Naive thymus-derived CD4-positive, alpha-beta T cell (primary cell): ENCODE results near the gene RRM2. TPM values are rescaled to one million over a fixed set of nuclear protein-coding genes. Genes with fewer than 3 reads are reported as not detected.

Experiments used
- ATAC-seq: fragments of 150-1000 bp; cut with Tn5 transposase; 2 replicates; pipeline ENCODE4 v1.10.0; 2021; ENCODE audit warnings: mild to moderate bottlenecking, moderate library complexity
- CTCF ChIA-PET: fragments of 350-600 bp; sonication (Branson Sonifier 250); formaldehyde crosslinking; loops from one replicate; lab custom pipeline; 2021; ENCODE audit warnings: antibody characterized with exemption; lab: Charles Lee
- POLR2A ChIA-PET: fragments of 350-600 bp; sonication (Branson Sonifier 250); formaldehyde crosslinking; loops from one replicate; lab custom pipeline; 2021; ENCODE audit warnings: antibody characterized with exemption, inconsistent platforms; lab: Charles Lee
- DNase-seq, 9 donors: peaks; one replicate each; pipeline versions ENCODE4 v3.0.0 to v3.0.0-alpha.2; 2020 to 2022; ENCODE audit warnings: mixed read lengths in 1 of 9
- H3K27ac ChIP-seq: one replicate; pipeline ENCODE4 v1.7.0; 2013; ENCODE audit warnings: mild to moderate bottlenecking, low read depth, low read length, moderate library complexity
- H3K27me3 ChIP-seq, 2 donors: one replicate each; pipeline ENCODE4 v1.7.0; 2013; ENCODE audit warnings: low read length in 2 of 2, mild to moderate bottlenecking in 2 of 2, moderate library complexity in 2 of 2; ENCODE audit not compliant: control insufficient read depth in 2 of 2, insufficient read depth in 2 of 2
- H3K36me3 ChIP-seq, 3 experiments: 1 replicate in 2 of 3; 2 replicates in 1 of 3; pipeline ENCODE4 v1.7.0; 2013; ENCODE audit warnings: low read length in 3 of 3, mild to moderate bottlenecking in 3 of 3, moderate library complexity in 1 of 3; ENCODE audit not compliant: insufficient read depth in 3 of 3, control insufficient read depth in 2 of 3
- H3K4me1 ChIP-seq, 2 donors: one replicate each; pipeline ENCODE4 v1.7.0; 2013; ENCODE audit warnings: low read length in 2 of 2, mild to moderate bottlenecking in 2 of 2, moderate library complexity in 1 of 2; ENCODE audit not compliant: control insufficient read depth in 2 of 2, insufficient read depth in 2 of 2
- H3K4me3 ChIP-seq: 2 replicates; pipeline ENCODE4 v1.7.0; 2013; ENCODE audit warnings: mild to moderate bottlenecking, low read length
- H3K9me3 ChIP-seq, 3 experiments: 1 replicate in 2 of 3; 2 replicates in 1 of 3; pipeline ENCODE4 v1.7.0; 2013; ENCODE audit warnings: low read length in 3 of 3; ENCODE audit not compliant: control insufficient read depth in 2 of 3
- H3K27ac Mint-ChIP-seq, 9 donors: one replicate each; pipeline ENCODE4 v1.8.0; 2020 to 2022; ENCODE audit warnings: mixed read lengths in 9 of 9, mild to moderate bottlenecking in 8 of 9, moderate library complexity in 5 of 9, inconsistent platforms in 2 of 9
- H3K27me3 Mint-ChIP-seq, 5 donors: one replicate each; pipeline ENCODE4 v1.8.0; 2021 to 2022; ENCODE audit warnings: mixed read lengths in 5 of 5, mild to moderate bottlenecking in 1 of 5
- H3K36me3 Mint-ChIP-seq, 5 donors: one replicate each; pipeline ENCODE4 v1.8.0; 2020 to 2022; ENCODE audit warnings: mixed read lengths in 5 of 5, mild to moderate bottlenecking in 3 of 5, inconsistent platforms in 1 of 5
- H3K4me1 Mint-ChIP-seq, 7 donors: one replicate each; pipeline ENCODE4 v1.8.0; 2020 to 2022; ENCODE audit warnings: mixed read lengths in 7 of 7, mild to moderate bottlenecking in 3 of 7, inconsistent platforms in 1 of 7
- H3K4me3 Mint-ChIP-seq, 10 donors: one replicate each; pipeline ENCODE4 v1.8.0; 2020 to 2022; ENCODE audit warnings: mild to moderate bottlenecking in 10 of 10, mixed read lengths in 10 of 10, moderate library complexity in 6 of 10, inconsistent platforms in 2 of 10
- H3K9me3 Mint-ChIP-seq, 11 donors: one replicate each; pipeline ENCODE4 v1.8.0; 2020 to 2022; ENCODE audit warnings: mixed read lengths in 11 of 11, mild to moderate bottlenecking in 4 of 11, inconsistent platforms in 1 of 11, moderate library complexity in 1 of 11
- intact Hi-C, 2 donors: fragments of 100-400 bp; cut with micrococcal nuclease; formaldehyde crosslinking; loops; one replicate each; pipeline ENCODE4 v1.15.1; 2023
- polyA plus RNA-seq, 2 donors: library from polyadenylated mRNA; unstranded; fragments of 300-500 nt; fragmentation: Illumina TruSeq; gene quantifications; one replicate each; pipeline ENCODE4 v1.2.3, GENCODE V29; 2021
- total RNA-seq, 6 experiments: library from RNA in 5 of 6; stranded (reverse) in 5 of 6; gene quantifications; 1 replicate in 5 of 6; 2 replicates in 1 of 6; pipeline ENCODE4 v1.2.3 and lab custom pipeline; 2021 to 2026

Gene RRM2
- total and polyA plus RNA-seq, 7 experiments from 2014 or later, result 0.13 to 330 (median 0.51) TPM; not detected in 2

- H3K27ac Mint-ChIP-seq, result no peak overlapping the region
- CTCF ChIA-PET, result interaction anchor here (1.3 kb wide), 1 partner anchor 357 kb away, joined by 4 read pairs; no protein-coding TSS in a partner anchor
- DNase-seq (no peak), ATAC-seq (no peak)
- peaks cover 9 to 23% (median 14%) of the 10 kb centered on the region in 7 donors for H3K4me1 Mint-ChIP-seq
- no peak overlapping the region for H3K27ac ChIP-seq
- H3K4me1 ChIP-seq, result peaks cover 9 to 11% of the 10 kb centered on the region in 2 donors
- H3K27me3 ChIP-seq, result peaks cover 0 to 13% of the 10 kb centered on the region in 2 donors
- H3K36me3 Mint-ChIP-seq, result peaks cover 0 to 4% (median 0%) of the 10 kb centered on the region in 5 donors
- no peak overlapping the region for H3K4me3 ChIP-seq
- H3K9me3 ChIP-seq, result no peaks in the 10 kb centered on the region
- no peaks in the 10 kb centered on the region for H3K36me3 ChIP-seq
- intact Hi-C loops, result no loop called here
- POLR2A ChIA-PET, result interaction anchor here (0.8 kb wide), 1 partner anchor 44 kb away, joined by 3 read pairs; no protein-coding TSS in a partner anchor
- no peak overlapping the region for H3K4me3 Mint-ChIP-seq
- no peaks in the 10 kb centered on the region for H3K9me3 Mint-ChIP-seq
- peaks cover 67 to 85% (median 79%) of the 10 kb centered on the region in 5 donors for H3K27me3 Mint-ChIP-seq
These were observed 44.5 kb upstream of the RRM2 start for GRCh38 chr2:10078001-10078400.

GRCh38 chr2:10078704-10079265, 43.8 kb upstream of the RRM2 start:
- no peaks in the 10 kb centered on the region for H3K9me3 Mint-ChIP-seq
- no peaks in the 10 kb centered on the region for H3K36me3 ChIP-seq
- peaks cover 0 to 13% of the 10 kb centered on the region in 2 donors for H3K27me3 ChIP-seq
- intact Hi-C loops, result no loop called here
- ChIA-PET CTCF (interaction anchor here (1.3 kb wide), 1 partner anchor 356 kb away, joined by 4 read pairs; no protein-coding TSS in a partner anchor), POLR2A (no interaction called here)
- H3K27me3 Mint-ChIP-seq, result peaks cover 75 to 85% (median 82%) of the 10 kb centered on the region in 5 donors
- H3K27ac Mint-ChIP-seq, result peak overlapping the region in 1 of 9 donors; percentile 51
- H3K4me3 Mint-ChIP-seq, result peak overlapping the region; percentile 78 to 96 (median 87)
- peaks cover 9 to 25% (median 14%) of the 10 kb centered on the region in 7 donors for H3K4me1 Mint-ChIP-seq
- ATAC-seq (no peak), DNase-seq (no peak)
- H3K27ac ChIP-seq, result no peak overlapping the region
- no peak overlapping the region for H3K4me3 ChIP-seq
- H3K9me3 ChIP-seq, result no peaks in the 10 kb centered on the region
- peaks cover 9 to 11% of the 10 kb centered on the region in 2 donors for H3K4me1 ChIP-seq
- peaks cover 0 to 4% (median 0%) of the 10 kb centered on the region in 5 donors for H3K36me3 Mint-ChIP-seq

- POLR2A ChIA-PET, result no interaction called here
- peak; percentile 50 for ATAC-seq
- peaks cover 0 to 4% (median 0%) of the 10 kb centered on the region in 5 donors for H3K36me3 Mint-ChIP-seq
These were observed 43.2 kb upstream of the RRM2 start for GRCh38 chr2:10079266-10079869.

GRCh38 chr2:10079870-10080535, 42.5 kb upstream of the RRM2 start, which contains the start of gene CYS1:
CYS1 (minus strand) TSS chr2:10080411; CDS start chr2:10080223, 188 bp downstream.
- ATAC-seq (peak; percentile 36), DNase-seq (peak in 1 of 9 donors; percentile 47)
- intact Hi-C loops, result loop anchor here in 1 of 2 donors (2.0 kb wide), 1 partner anchor 41 kb away; no protein-coding TSS in a partner anchor
- H3K36me3 ChIP-seq, result no peaks in the 10 kb centered on the region
- H3K4me3 ChIP-seq, result peak within 1 kb of the TSS; percentile 32
- POLR2A ChIA-PET, result no interaction called here
- peaks cover 9 to 11% of the 10 kb centered on the region in 2 donors for H3K4me1 ChIP-seq
- no peaks in the 10 kb centered on the region for H3K9me3 ChIP-seq
- Mint-ChIP-seq H3K4me1 (peaks cover 9 to 25% (median 14%) of the 10 kb centered on the region in 7 donors), H3K36me3 (peaks cover 0 to 4% (median 0%) of the 10 kb centered on the region in 5 donors), H3K4me3 (peak within 1 kb of the TSS; percentile 78 to 96 (median 87)), H3K9me3 (no peaks in the 10 kb centered on the region), H3K27ac (peak within 1 kb of the TSS in 5 of 9 donors; percentile 49 to 64 (median 51)), H3K27me3 (peaks cover 73 to 83% (median 79%) of the 10 kb centered on the region in 5 donors)
- peaks cover 0 to 13% of the 10 kb centered on the region in 2 donors for H3K27me3 ChIP-seq
- CTCF ChIA-PET, result no interaction called here
- no peak within 1 kb of the TSS for H3K27ac ChIP-seq

More at GRCh38 chr2:10079266-10079869, 43.2 kb upstream of the RRM2 start:
- Histone ChIP-seq H3K4me1 (peaks cover 9 to 11% of the 10 kb centered on the region in 2 donors), H3K27ac (no peak overlapping the region), H3K27me3 (peaks cover 0 to 13% of the 10 kb centered on the region in 2 donors), H3K36me3 (no peaks in the 10 kb centered on the region), H3K9me3 (no peaks in the 10 kb centered on the region), H3K4me3 (no peak overlapping the region)
- H3K4me1 Mint-ChIP-seq, result peaks cover 9 to 25% (median 14%) of the 10 kb centered on the region in 7 donors
- H3K4me3 Mint-ChIP-seq, result peak overlapping the region; percentile 78 to 96 (median 87)
- H3K9me3 Mint-ChIP-seq, result no peaks in the 10 kb centered on the region
- intact Hi-C loops, result no loop called here
- CTCF ChIA-PET, result interaction anchor here (1.3 kb wide), 1 partner anchor 356 kb away, joined by 4 read pairs; no protein-coding TSS in a partner anchor
- peak in 5 of 9 donors; percentile 18 to 37 (median 31) for DNase-seq
- H3K27ac Mint-ChIP-seq, result peak overlapping the region in 5 of 9 donors; percentile 49 to 64 (median 51)
- H3K27me3 Mint-ChIP-seq, result peaks cover 76 to 85% (median 82%) of the 10 kb centered on the region in 5 donors

- ChIA-PET CTCF (interaction anchor here (0.9 kb wide), 1 partner anchor 12 kb away, joined by 4 read pairs; no protein-coding TSS in a partner anchor), POLR2A (interaction anchor here (0.7 kb wide), 1 partner anchor 338 kb away, joined by 3 read pairs; no protein-coding TSS in a partner anchor)
- peaks cover 70 to 83% (median 79%) of the 10 kb centered on the region in 5 donors for H3K27me3 Mint-ChIP-seq
- H3K4me1 Mint-ChIP-seq, result peaks cover 9 to 25% (median 14%) of the 10 kb centered on the region in 7 donors
- peaks cover 0 to 4% (median 0%) of the 10 kb centered on the region in 5 donors for H3K36me3 Mint-ChIP-seq
- intact Hi-C loops, result loop anchor here in 1 of 2 donors (2.0 kb wide), 1 partner anchor 40 kb away; no protein-coding TSS in a partner anchor
- no peaks in the 10 kb centered on the region for H3K9me3 Mint-ChIP-seq
- H3K4me3 ChIP-seq, result peak overlapping the region; percentile 32
- H3K4me1 ChIP-seq, result peaks cover 9 to 11% of the 10 kb centered on the region in 2 donors
- DNase-seq (peak in 7 of 9 donors; percentile 26 to 45 (median 35)), ATAC-seq (peak; percentile 69)
- no peaks in the 10 kb centered on the region for H3K36me3 ChIP-seq
- H3K9me3 ChIP-seq, result no peaks in the 10 kb centered on the region
- no peak overlapping the region for H3K27ac ChIP-seq
- H3K4me3 Mint-ChIP-seq, result peak overlapping the region; percentile 64 to 85 (median 78)
- peak overlapping the region in 2 of 9 donors; percentile 20 to 41 for H3K27ac Mint-ChIP-seq
- peaks cover 0 to 17% of the 10 kb centered on the region in 2 donors for H3K27me3 ChIP-seq
These were observed 41.8 kb upstream of the RRM2 start for GRCh38 chr2:10080536-10081304.
